HG03354 (cell line): Measurements from ENCODE around the gene PDGFRA.
A peak's percentile ranks its signal among the peaks of the same experiment; 100 is the strongest.

Source experiments
- ATAC-seq: cut with Tn5 transposase; IDR thresholded peaks from one replicate; pipeline ENCODE4 v1.9.1; 2021; ENCODE audit warnings: mild to moderate bottlenecking; ENCODE audit not compliant: unreplicated experiment, poor library complexity, severe bottlenecking

Gene PDGFRA

DNA sequence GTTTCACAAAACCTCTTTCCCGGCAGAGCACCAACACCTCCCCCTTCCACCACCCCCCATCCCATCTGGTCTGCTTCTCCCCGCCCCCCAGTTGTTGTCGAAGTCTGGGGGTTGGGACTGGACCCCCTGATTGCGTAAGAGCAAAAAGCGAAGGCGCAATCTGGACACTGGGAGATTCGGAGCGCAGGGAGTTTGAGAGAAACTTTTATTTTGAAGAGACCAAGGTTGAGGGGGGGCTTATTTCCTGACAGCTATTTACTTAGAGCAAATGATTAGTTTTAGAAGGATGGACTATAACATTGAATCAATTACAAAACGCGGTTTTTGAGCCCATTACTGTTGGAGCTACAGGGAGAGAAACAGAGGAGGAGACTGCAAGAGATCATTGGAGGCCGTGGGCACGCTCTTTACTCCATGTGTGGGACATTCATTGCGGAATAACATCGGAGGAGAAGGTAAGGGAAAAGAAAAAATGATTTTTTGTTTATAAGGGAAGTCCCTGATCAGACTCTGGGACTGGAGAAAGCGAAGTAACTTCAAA, at the start of gene PDGFRA:
Gene PDGFRA, plus strand, starts transcription at position 333 of the 541 bp plus-strand sequence. CDS start 29,476 bp downstream, outside the sequence.
- ATAC-seq = no peak

DNA sequence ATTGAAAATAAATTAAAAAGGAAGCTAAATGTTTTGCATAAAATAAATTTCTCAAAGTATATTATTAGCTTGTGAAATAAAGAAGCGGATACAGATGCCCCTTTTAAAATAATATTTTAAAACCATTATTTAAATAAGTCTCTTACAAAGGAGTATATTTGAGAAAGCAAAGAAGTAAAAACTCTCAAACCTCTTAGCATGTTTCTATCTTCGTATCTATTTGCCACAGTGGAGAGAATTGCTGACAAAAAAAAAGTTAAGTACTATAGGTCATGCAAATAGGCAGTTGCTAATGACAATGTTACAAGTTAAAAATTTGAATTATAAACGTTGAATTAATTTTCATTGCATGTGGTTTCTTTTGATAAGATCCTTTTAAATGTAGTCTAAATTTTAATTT, 44.5 kb upstream of the PDGFRA start:
- ATAC-seq = no peak

DNA sequence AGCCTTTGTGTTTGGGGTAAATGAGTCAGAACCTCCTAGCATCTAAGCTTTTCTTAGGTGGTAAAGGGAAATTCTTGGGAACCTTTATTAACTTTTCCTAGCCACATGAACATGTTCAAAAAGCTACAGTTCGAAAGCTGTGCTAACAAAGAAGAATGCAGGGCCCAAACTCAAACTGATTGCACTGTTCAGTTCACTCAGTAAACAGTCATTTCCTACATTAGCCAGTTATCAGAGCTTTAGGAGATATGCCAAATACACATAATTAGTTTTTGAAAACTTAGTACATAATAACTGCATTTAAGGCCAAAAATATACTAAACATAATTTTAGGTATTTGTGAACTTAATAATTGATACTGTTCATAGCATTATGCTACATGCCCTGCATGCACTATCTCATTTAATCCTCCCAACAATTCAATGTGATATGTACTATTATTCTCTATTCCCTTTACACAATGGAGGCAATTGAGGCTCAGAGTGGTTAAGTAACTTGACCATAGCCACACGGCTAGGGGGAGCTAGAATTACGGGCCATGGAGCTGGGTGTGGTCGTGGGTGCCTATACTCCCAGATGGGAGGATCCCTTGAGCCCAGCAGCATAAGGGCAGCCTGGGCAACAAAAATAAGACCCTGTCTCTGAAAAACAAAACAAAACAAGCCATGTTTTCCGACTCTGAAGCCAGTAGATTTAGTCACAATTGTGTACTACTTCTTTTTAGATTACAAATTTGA, 43.9 kb upstream of the PDGFRA start:
- ATAC-seq = no peak

DNA sequence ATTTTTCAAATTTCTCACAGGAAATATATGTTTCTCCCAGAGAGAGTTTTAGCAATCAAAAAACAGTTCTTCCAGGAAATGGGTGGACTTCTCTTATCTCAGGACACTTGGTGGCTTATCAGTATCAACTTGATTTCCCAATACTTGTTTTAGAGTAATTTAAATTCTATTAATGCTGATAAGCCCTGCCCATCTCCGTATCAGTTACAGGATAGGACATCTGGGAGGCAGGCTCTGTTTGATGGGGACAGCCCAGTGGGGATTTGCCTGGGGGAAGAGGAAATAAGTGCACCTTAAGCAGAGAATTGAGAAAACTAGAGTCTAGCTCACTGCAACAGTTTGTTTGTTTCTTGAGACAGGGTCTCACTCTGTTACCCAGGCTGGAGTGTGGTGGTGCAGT, 43.2 kb upstream of the PDGFRA start:
- no peak for ATAC-seq

DNA sequence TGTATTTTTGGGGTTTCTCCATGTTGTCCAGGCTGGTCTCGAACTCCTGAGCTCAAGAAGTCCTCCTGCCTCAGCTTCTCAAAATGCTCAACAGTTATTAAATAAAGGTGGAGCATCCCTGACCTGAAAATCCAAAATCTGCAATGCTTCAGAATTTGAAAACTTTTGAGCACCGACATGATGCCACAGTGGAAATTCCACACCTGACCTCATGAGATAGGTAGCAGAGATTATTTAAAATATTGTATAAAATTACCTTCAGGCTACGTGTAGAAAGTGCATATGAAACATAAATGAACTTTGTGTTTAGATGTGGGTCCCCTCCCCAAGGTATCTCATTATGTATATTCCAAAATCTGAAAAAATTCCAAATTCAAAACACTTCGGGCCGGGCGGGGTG, 42.7 kb upstream of the PDGFRA start:
- ATAC-seq = no peak

DNA sequence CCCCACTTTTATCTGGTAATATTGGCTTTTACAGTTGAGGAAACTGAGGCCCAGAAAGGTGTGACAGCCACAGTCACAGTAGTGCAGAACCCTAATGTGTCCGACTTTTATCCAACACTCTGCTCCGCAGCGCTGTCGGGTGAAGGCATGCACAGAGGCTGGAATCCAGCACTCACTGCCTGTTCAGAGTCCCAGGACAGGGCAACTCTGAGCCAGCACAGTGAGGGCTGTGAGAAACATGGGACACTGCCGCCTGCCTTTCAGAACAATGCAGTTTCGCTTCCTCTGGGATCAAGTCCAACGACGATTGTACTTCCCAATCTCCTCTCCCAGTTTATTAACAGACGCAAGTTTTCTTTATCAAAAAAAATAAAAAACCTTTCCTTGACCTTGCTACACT, 41.9 kb upstream of the PDGFRA start:
- no peak for ATAC-seq

DNA sequence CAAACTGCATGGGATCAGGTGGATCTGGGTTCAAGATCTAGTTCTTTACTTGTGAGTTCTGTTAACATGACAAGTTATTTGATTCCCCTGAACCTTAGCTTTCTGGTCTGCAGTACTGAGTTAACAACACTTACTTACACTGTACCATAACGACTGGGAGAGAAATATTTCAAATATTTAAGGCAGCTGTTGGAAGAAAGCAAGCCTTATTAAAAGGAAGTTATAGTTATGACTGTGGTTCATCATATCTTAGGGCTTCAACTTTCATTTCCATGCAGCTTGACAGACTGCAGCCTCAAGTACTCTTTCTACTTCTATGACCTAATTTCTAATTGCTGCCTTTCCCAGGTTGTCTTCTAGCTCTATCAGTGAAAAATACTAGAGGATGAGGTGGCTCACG, 40.0 kb upstream of the PDGFRA start:
- ATAC-seq = no peak

DNA sequence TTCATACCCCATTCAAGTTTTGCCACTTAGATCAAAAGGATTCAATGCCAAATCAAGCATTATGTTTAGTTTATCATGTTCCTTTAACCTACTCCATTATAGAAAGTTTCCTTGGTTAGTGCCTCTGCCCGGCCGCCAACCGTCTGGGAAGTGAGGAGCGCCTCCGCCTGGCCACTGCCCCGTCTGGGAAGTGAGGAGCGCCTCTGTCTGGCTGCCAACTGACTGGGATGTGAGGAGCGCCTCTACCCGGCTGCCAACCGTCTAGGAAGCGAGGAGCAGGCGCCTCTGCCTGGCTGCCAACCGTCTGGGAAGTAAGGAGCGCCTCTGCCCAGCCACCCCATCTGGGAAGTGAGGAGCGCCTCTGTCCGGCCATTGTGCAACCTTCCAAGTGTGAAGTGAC, 36.3 kb upstream of the PDGFRA start:
- no peak for ATAC-seq

DNA sequence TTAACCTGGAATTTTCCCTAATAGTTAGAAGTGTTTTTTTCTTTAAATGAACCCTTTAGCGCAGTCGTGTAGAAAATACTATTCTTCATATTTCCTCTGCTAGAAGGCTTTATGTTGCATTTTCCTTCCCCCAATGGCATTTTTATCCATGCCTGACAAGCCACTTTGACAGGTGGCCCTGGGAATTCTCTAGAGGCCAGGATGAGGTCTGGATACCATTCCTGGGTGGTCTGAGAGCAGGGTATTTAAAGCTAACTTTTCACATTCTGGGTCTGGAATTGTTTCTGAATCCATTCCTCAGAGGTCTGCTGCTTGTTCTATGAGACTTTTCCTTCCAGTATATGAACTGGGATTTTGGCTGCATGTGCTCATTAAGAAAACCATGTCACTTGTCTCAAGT, 31.2 kb upstream of the PDGFRA start:
- no peak for ATAC-seq

DNA sequence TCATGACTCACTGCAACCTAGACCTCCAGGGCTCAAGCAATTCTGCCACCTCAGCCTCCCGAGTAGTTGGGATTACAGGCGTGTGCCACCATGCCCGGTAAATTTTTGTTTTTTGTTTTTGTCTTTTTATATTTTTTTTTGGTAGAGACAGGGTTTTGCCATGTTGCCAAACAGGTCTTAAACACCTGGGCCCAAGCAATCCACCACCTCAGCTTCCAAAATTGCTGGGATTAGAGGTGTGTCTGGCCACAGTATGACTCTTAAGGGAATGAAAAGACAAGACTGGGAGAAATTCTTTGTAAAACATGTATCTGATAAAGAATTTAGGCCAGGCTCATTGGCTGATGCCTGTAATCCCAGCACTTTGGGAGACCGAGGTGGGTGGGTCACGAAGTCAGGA, 29.2 kb upstream of the PDGFRA start:
- ATAC-seq = no peak

DNA sequence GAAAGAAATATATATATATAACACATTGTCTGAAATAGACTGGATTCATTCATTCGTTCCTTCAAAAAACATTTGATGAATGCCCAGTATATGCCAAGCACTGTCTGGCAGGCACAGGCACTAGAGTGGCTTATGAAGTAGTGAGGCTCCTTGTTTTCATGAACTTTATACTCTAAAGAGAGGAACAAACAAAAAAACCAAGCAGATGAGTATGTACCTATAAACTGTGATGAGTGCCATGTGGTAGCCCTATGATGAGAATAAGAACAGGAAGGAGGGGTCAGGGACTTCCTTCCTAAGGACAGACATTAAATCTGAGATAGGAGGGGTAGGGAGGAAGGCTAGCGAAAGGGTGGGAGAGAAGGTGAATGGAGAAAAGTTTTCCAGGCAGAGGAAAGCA, 19.5 kb upstream of the PDGFRA start:
- ATAC-seq = no peak

DNA sequence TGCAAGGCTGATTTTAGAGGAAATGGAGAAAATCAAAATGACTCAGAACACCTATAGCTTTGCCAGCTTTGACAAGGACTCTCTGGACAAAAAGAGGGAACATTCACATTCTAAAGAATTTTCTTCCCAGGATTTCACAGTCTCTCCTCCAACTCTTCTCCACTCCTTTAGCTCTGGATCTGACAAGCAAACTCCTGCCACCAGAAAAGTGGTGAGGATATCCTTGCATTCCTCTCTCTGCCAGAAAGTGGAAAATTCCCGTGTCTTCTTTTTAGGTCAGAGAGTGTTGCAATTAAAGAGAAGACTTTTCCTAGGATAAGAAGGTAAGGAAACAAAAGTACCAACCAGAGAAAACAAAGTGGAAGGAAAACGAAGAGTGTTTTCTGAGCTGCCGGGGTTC, 16.1 kb upstream of the PDGFRA start:
- ATAC-seq = no peak

DNA sequence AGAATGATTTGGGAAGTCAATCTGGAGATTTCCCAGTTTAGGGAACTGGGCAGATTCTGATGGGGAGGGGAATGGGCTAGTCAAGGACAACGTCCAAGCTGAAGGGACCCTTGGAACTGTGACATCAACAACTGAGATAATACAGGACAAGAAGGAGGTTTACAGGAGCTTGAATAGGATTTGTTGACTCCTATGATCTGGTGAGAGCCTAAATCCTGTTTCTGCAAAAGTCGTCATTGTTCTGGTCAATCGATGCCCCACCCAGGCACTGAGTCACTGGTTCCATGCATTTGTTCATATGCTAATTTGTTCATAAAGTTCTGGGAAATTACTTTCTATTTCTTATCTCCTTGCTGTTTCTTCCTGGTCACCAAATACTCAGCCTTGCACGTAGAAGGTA, 15.3 kb upstream of the PDGFRA start:
- ATAC-seq = no peak

DNA sequence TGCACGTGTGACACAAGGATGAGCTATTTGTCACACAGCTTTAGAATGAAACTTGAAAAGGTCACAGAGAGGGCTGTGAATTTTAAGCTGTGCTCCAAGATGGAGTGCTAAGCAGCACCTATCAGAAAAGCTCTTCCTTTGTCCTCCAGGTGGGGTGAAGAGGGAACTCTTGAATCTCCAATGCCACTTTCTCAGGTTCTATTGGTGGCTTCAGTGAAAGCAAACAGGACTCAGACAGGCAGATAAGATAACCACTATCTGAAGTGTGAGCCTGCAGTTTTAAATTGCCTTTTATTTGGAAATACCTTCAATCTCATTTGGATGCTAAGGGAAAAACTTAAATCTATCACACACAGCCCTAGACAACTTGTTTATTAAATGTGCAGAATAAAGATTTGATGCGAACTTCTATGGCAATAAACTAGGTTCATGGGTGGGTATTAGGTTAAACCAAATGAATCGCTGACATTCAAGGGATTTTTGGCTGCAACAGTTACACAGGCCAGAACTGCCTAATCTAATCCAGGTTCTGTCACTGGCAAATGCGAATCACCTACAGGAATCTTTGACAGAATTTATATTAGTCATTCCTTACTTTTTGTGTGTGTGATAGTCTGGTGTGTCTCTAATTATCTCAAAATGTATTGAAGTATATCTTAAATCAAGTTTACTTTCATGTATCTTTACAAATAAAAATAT, 13.6 kb upstream of the PDGFRA start:
- no peak for ATAC-seq

DNA sequence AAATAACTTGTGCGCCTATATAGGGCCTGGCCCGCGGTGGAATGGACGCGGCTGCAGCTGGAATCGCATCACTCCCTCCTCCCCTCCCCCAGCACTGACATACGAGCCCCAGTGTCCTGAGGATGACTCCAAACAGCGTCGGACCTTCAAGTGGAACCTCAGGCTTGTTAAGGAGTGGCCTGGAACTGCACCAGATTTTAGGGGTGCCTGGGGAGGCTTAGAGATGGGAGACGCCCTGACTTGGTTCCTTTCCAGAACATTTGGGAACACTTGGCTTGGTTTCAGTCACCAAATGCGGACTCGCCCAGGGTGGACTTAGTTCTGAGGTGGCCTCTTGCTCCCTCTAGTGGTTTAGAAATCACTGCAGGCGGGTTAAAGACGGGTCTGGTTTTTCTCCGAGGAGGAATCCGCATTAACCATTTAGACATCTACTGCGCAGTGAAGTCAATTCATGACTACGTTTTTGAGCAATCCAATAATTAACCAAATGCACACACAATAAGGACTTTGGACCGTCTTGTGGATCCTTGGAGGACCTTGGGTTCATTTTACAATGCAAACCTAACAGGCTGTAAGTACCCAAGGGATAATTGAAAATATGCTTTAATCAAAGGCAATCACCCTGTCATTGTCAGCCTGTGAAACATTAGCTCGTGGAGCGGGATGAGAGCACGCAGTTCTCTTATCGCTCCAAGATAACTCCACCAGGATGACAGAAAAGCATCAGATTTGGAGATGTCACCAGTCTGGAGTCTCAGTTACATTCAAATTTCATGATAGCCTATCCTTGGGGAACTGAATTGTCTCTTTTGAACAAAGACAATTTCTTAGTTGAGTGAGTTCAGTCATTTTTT, 11.2 kb upstream of the PDGFRA start:
- ATAC-seq = peak; percentile 74

DNA sequence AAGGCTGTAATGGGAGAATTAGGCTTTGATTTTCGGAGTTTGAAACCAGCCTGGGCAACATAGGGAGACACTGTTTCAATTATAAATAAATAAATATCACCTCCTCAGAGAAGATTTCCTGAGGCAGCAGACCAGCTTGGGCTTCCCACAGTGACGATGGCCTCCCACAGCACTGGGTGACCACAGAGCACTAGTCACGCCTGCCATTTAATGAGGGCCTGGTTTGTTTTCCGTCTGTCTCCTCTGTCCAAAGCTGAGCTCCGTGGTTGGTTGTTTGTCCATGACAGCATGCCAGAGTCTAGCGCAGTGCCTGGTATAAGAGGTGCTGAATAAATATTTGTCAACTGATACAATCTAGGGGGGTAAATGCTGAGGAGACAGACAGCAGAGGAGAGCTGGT, 10.4 kb upstream of the PDGFRA start:
- no peak for ATAC-seq

DNA sequence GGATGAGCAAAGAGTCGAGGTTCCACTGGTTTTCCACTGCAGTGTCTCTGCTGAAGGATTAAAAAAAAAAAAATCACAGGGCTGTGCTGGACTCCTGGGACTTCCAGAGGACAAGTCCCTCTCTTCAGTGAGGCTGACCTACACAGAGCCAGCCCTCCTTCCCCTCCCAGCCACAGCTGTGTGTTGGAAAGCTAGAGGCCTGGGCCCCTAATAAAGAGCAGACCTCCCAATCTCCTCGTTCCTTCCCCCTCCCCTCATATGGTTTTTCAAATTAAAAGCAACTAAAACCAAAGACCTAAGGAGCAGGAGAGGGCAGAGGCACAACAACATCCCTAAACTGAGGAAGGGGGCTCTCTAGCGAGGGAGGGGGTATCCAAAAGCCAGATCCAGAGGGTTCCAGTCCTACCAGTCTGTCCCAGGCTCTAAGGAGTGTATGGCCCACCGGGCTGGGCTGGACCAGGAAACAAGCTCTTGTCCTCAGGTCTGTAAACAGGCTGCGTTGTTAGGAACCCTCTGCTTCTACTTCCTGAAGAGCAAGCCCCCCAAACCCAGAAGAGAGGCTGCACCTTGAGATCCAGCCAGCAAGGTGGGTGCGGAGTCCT, 4.0 kb upstream of the PDGFRA start:
- ATAC-seq = no peak

DNA sequence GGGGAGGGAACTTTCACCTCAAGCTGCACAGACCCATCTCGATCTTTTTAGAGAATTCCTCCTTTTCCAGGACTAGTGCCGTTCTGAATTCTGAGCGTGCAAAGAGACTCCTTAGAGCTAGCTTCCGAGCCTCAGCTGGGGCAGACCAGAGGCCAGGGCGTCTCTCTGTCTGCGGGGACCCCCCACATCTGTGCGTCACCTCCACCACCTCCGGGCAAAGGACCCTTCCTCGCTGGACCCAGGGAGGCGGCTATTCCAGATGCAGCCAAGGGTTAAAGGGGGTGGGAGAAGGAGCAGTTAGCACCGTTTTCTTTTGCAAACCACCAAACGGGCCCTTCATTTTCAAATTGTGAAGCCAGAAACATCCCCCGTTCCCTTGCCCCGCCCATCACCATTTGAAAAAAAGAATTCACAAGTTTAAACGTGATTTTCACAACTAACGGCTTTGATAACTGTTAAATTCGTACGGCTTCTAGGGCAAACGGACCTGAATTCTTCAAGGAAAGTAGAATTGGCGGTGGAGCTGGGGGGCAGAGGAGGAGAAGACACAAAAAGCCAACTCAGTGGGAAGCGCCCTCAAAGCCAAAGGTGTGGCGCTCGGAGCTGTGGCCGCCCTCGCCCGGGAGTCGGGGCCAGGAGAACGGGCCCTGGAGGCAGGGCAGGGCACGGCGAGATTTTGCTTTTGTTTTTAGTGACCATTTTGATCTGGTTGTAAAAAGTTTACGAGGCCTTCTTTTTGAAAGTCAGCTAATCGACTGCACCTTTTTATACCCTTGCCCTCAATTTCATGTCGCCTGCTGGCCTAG, 3.3 kb upstream of the PDGFRA start:
- no peak for ATAC-seq
